Peyer's patch (tissue), 4 donors: ENCODE results near the gene AJM1. TPM values are rescaled to one million over a fixed set of nuclear protein-coding genes. Genes with fewer than 3 reads are reported as not detected.
"Not testable (repeated sequence)": the region's sequence is repeated elsewhere in the genome, so short reads cannot be mapped to it uniquely, and the experiment has no call there.

ENCODE experiments used
- DNase-seq, 3 donors: peaks; one replicate each; pipeline ENCODE4 v3.0.0-alpha.2; 2017 to 2019
- H3K27ac ChIP-seq, 4 donors: fragments of 200-600 bp; sonication (generic); one replicate each; pipeline ENCODE4 v1.5.1; 2016 to 2019
- H3K27me3 ChIP-seq, 2 donors: fragments of 200-600 bp; sonication (generic); one replicate each; pipeline ENCODE4 v1.5.1; 2019
- H3K36me3 ChIP-seq, 3 donors: fragments of 200-600 bp; sonication (generic); one replicate each; pipeline ENCODE4 v1.5.1; 2016 to 2019
- H3K4me1 ChIP-seq, 4 donors: fragments of 200-600 bp; sonication (generic); one replicate each; pipeline ENCODE4 v1.5.1; 2016 to 2019
- H3K4me3 ChIP-seq, 4 donors: fragments of 200-600 bp; sonication (generic); 1 replicate in 3 of 4; 2 replicates in 1 of 4; pipeline ENCODE4 v1.5.1; 2016 to 2019; ENCODE audit warnings: mild to moderate bottlenecking in 1 of 4
- H3K9me3 ChIP-seq, 4 donors: fragments of 200-600 bp; sonication (generic); one replicate each; pipeline ENCODE4 v1.5.1; 2016 to 2019; ENCODE audit warnings: mild to moderate bottlenecking in 1 of 4
- CTCF ChIP-seq, 6 experiments: fragments of 450-650 bp in 4 of 6; fragments of 200-600 bp in 2 of 6; sonication (generic) in 1 of 6; IDR thresholded peaks; one replicate each; pipeline ENCODE4 v1.5.1; 2017 to 2019; ENCODE audit warnings: antibody characterized with exemption in 6 of 6, mild to moderate bottlenecking in 3 of 6, moderate library complexity in 1 of 6
- POLR2A ChIP-seq, 2 donors: fragments of 450-650 bp; IDR thresholded peaks; one replicate each; pipeline ENCODE4 v1.5.1; 2017; ENCODE audit warnings: antibody characterized with exemption in 2 of 2, mild to moderate bottlenecking in 2 of 2, moderate library complexity in 2 of 2
- total RNA-seq, 4 donors: library from RNA; depleted of rRNA; stranded (reverse); fragments of >200 nt; gene quantifications; one replicate each; pipeline ENCODE4 v1.1.0, GENCODE V29; 2016

The AJM1 gene
- total RNA-seq, 4 donors from 2014 or later: 4.1 to 17.4 (median 9.2) TPM

GRCh38 chr9:136865041-136865767, 22.9 kb downstream of the AJM1 start:
- H3K27me3 ChIP-seq: no peaks in the 10 kb centered on the region
- peaks cover 0 to 31% (median 0%) of the 10 kb centered on the region in 3 donors for H3K36me3 ChIP-seq
- TF ChIP-seq POLR2A (IDR thresholded peaks at IDR 0.05) (peak in 1 of 2 donors; percentile 53), CTCF (IDR thresholded peaks at IDR 0.05) (no peak)
- no peaks in the 10 kb centered on the region for H3K9me3 ChIP-seq
- H3K4me1 ChIP-seq: peaks cover 0 to 47% (median 10%) of the 10 kb centered on the region in 4 donors
- H3K27ac ChIP-seq: peak overlapping the region; percentile 86 to 99 (median 93)
- DNase-seq: peak in 2 of 3 donors; percentile 52 to 74
- H3K4me3 ChIP-seq: peak overlapping the region; percentile 79 to 100 (median 92)

GRCh38 chr9:136865768-136866103, 23.5 kb downstream of the AJM1 start:
- peak overlapping the region; percentile 86 to 99 (median 93) for H3K27ac ChIP-seq
- DNase-seq: peak in 2 of 3 donors; percentile 76 to 84
- H3K4me1 ChIP-seq: peaks cover 0 to 42% (median 10%) of the 10 kb centered on the region in 4 donors
- no peaks in the 10 kb centered on the region for H3K27me3 ChIP-seq
- peak overlapping the region; percentile 79 to 100 (median 92) for H3K4me3 ChIP-seq
- H3K36me3 ChIP-seq: peaks cover 0 to 31% (median 0%) of the 10 kb centered on the region in 3 donors
- H3K9me3 ChIP-seq: no peaks in the 10 kb centered on the region
- no peak for TF ChIP-seq POLR2A (IDR thresholded peaks at IDR 0.05)
- no peak for TF ChIP-seq CTCF (IDR thresholded peaks at IDR 0.05)

- H3K4me1 ChIP-seq: peaks cover 0 to 30% (median 10%) of the 10 kb centered on the region in 4 donors
- DNase-seq, H3K9me3 ChIP-seq, H3K27me3 ChIP-seq: not testable (repeated sequence)
- H3K27ac ChIP-seq: peak overlapping the region in 3 of 4 donors; percentile 86 to 93 (median 93)
- H3K36me3 ChIP-seq: peaks cover 0 to 19% (median 0%) of the 10 kb centered on the region in 3 donors
- peak overlapping the region; percentile 79 to 100 (median 92) for H3K4me3 ChIP-seq
Observed at GRCh38 chr9:136866898-136867421, 24.7 kb downstream of the AJM1 start.

GRCh38 chr9:136867480-136867879, 25.2 kb downstream of the AJM1 start:
- H3K27ac ChIP-seq: peak overlapping the region in 1 of 4 donors; percentile 86
- peaks cover 0 to 14% (median 0%) of the 10 kb centered on the region in 3 donors for H3K36me3 ChIP-seq
- TF ChIP-seq CTCF (IDR thresholded peaks at IDR 0.05) (no peak), POLR2A (IDR thresholded peaks at IDR 0.05) (no peak)
- H3K9me3 ChIP-seq: peaks cover 0 to 2% (median 0%) of the 10 kb centered on the region in 4 donors
- DNase-seq: peak in 1 of 3 donors; percentile 47
- peaks cover 0 to 24% (median 10%) of the 10 kb centered on the region in 4 donors for H3K4me1 ChIP-seq
- no peak overlapping the region for H3K4me3 ChIP-seq
- no peaks in the 10 kb centered on the region for H3K27me3 ChIP-seq

- H3K27ac ChIP-seq: no peak overlapping the region
- peaks cover 0 to 10% (median 0%) of the 10 kb centered on the region in 3 donors for H3K36me3 ChIP-seq
- H3K9me3 ChIP-seq: peaks cover 0 to 5% (median 0%) of the 10 kb centered on the region in 4 donors
- H3K27me3 ChIP-seq: no peaks in the 10 kb centered on the region
- no peak for DNase-seq
- H3K4me1 ChIP-seq: peaks cover 0 to 23% (median 10%) of the 10 kb centered on the region in 4 donors
- TF ChIP-seq POLR2A (IDR thresholded peaks at IDR 0.05): no peak
- no peak for TF ChIP-seq CTCF (IDR thresholded peaks at IDR 0.05)
- H3K4me3 ChIP-seq: no peak overlapping the region
Observed at GRCh38 chr9:136867917-136868316, 25.6 kb downstream of the AJM1 start.

GRCh38 chr9:136868644-136869043, 26.4 kb downstream of the AJM1 start:
- DNase-seq: no peak
- Histone ChIP-seq H3K9me3 (peaks cover 0 to 5% (median 0%) of the 10 kb centered on the region in 4 donors), H3K4me1 (peaks cover 0 to 23% (median 10%) of the 10 kb centered on the region in 4 donors), H3K27ac (no peak overlapping the region), H3K4me3 (no peak overlapping the region), H3K36me3 (peaks cover 0 to 2% (median 0%) of the 10 kb centered on the region in 3 donors), H3K27me3 (no peaks in the 10 kb centered on the region)
- TF ChIP-seq POLR2A (IDR thresholded peaks at IDR 0.05) (no peak), CTCF (IDR thresholded peaks at IDR 0.05) (no peak)

GRCh38 chr9:136869611-136870010, 27.3 kb downstream of the AJM1 start:
- H3K27me3 ChIP-seq, H3K4me3 ChIP-seq, H3K27ac ChIP-seq, DNase-seq, H3K9me3 ChIP-seq, H3K36me3 ChIP-seq: not testable (repeated sequence)
- H3K4me1 ChIP-seq: peaks cover 0 to 18% (median 7%) of the 10 kb centered on the region in 4 donors
